Osteoblast (primary cell): ENCODE data around the gene PRKAA2. TPM values are rescaled to one million over a fixed set of nuclear protein-coding genes. Genes with fewer than 3 reads are reported as not detected.

Experiments
- DNase-seq: peaks from one replicate; pipeline ENCODE4 v3.0.0; 2011; ENCODE audit warnings: low spot score, mixed read lengths; ENCODE audit not compliant: insufficient read length; ENCODE audit errors: missing footprints
- H2AFZ ChIP-seq: 2 replicates; pipeline ENCODE4 v1.6.0; 2011; ENCODE audit warnings: mild to moderate bottlenecking, low read length
- H3K27ac ChIP-seq: 2 replicates; pipeline ENCODE4 v1.5.1; 2011; ENCODE audit warnings: mild to moderate bottlenecking, low read depth, low read length, moderate library complexity
- H3K27me3 ChIP-seq: 2 replicates; pipeline ENCODE4 v1.6.0; 2012; ENCODE audit warnings: mild to moderate bottlenecking, control low read depth, inconsistent platforms, low read length, moderate library complexity; ENCODE audit not compliant: insufficient read depth
- H3K36me3 ChIP-seq: 2 replicates; pipeline ENCODE4 v1.5.1; 2011; ENCODE audit warnings: mild to moderate bottlenecking, low read length, control low read depth, moderate library complexity; ENCODE audit not compliant: insufficient read depth
- H3K4me1 ChIP-seq: 2 replicates; pipeline ENCODE4 v1.5.1; 2011; ENCODE audit warnings: mild to moderate bottlenecking, low read length, control low read depth, moderate library complexity; ENCODE audit not compliant: insufficient read depth
- H3K4me2 ChIP-seq: 2 replicates; pipeline ENCODE4 v1.6.0; 2011; ENCODE audit warnings: mild to moderate bottlenecking, low read length; ENCODE audit not compliant: insufficient read depth
- H3K4me3 ChIP-seq: fragments of 200-600 bp; sonication (generic); 3 replicates; pipeline ENCODE4 v1.5.1; 2012; ENCODE audit warnings: mild to moderate bottlenecking, low read length, inconsistent platforms; ENCODE audit not compliant: insufficient read depth
- H3K79me2 ChIP-seq: 2 replicates; pipeline ENCODE4 v1.6.0; 2012; ENCODE audit warnings: mild to moderate bottlenecking, low read length, control low read depth, inconsistent platforms; ENCODE audit not compliant: insufficient read depth
- H3K9me3 ChIP-seq: 2 replicates; pipeline ENCODE4 v1.5.1; 2011; ENCODE audit warnings: low read depth, low read length, control low read depth
- H4K20me1 ChIP-seq: 2 replicates; pipeline ENCODE4 v1.6.0; 2012; ENCODE audit warnings: mild to moderate bottlenecking, low read length, control low read depth; ENCODE audit not compliant: insufficient read depth
- CTCF ChIP-seq: IDR thresholded peaks from 2 replicates; pipeline ENCODE4 v1.5.1; 2011; ENCODE audit warnings: mild to moderate bottlenecking, low read depth, low read length, moderate library complexity; ENCODE audit errors: extremely low read depth
- total RNA-seq: library from RNA; depleted of rRNA; stranded (reverse); fragments of >200 nt; gene quantifications from 2 replicates; pipeline ENCODE4 v1.2.3, GENCODE V29; 2012

PRKAA2 gene
- total RNA-seq, 1 donor: 1.1 TPM

GRCh38 chr1:56671542-56671941, 26.4 kb downstream of the PRKAA2 start:
- Histone ChIP-seq H3K4me1 (no peaks in the 10 kb centered on the region), H3K4me2 (no peak overlapping the region), H3K9me3 (no peaks in the 10 kb centered on the region), H3K27ac (no peak overlapping the region), H3K4me3 (no peak overlapping the region), H4K20me1 (no peaks in the 10 kb centered on the region), H3K79me2 (no peaks in the 10 kb centered on the region), H3K36me3 (no peaks in the 10 kb centered on the region), H2AFZ (no peak overlapping the region), H3K27me3 (no peaks in the 10 kb centered on the region)
- no peak for TF ChIP-seq CTCF
- no peak for DNase-seq

GRCh38 chr1:56672579-56672978, 27.5 kb downstream of the PRKAA2 start:
- H3K9me3 ChIP-seq: no peaks in the 10 kb centered on the region
- TF ChIP-seq CTCF: no peak

GRCh38 chr1:56675763-56676162, 30.6 kb downstream of the PRKAA2 start:
- Histone ChIP-seq H2AFZ (no peak overlapping the region), H3K4me1 (peaks cover 3% of the 10 kb centered on the region), H3K4me3 (no peak overlapping the region), H3K36me3 (no peaks in the 10 kb centered on the region), H3K9me3 (no peaks in the 10 kb centered on the region), H3K27me3 (no peaks in the 10 kb centered on the region), H3K4me2 (no peak overlapping the region), H3K27ac (no peak overlapping the region), H3K79me2 (no peaks in the 10 kb centered on the region), H4K20me1 (no peaks in the 10 kb centered on the region)
- no peak for DNase-seq
- TF ChIP-seq CTCF: no peak

More at GRCh38 chr1:56672579-56672978, 27.5 kb downstream of the PRKAA2 start:
- Histone ChIP-seq H3K36me3 (no peaks in the 10 kb centered on the region), H3K4me1 (peaks cover 3% of the 10 kb centered on the region), H3K4me2 (no peak overlapping the region), H3K27me3 (no peaks in the 10 kb centered on the region), H3K79me2 (no peaks in the 10 kb centered on the region), H4K20me1 (no peaks in the 10 kb centered on the region), H3K27ac (no peak overlapping the region), H3K4me3 (no peak overlapping the region), H2AFZ (no peak overlapping the region)
- DNase-seq: peak; percentile 17

- Histone ChIP-seq H4K20me1 (no peaks in the 10 kb centered on the region), H3K27me3 (no peaks in the 10 kb centered on the region), H3K79me2 (no peaks in the 10 kb centered on the region), H2AFZ (no peak overlapping the region), H3K4me1 (peaks cover 3% of the 10 kb centered on the region), H3K9me3 (no peaks in the 10 kb centered on the region), H3K4me2 (no peak overlapping the region), H3K4me3 (no peak overlapping the region), H3K27ac (no peak overlapping the region), H3K36me3 (no peaks in the 10 kb centered on the region)
- no peak for TF ChIP-seq CTCF
- peak; percentile 81 for DNase-seq
Measured at GRCh38 chr1:56676571-56677035, 31.5 kb downstream of the PRKAA2 start.
